ENCODE measurements around the gene RAP1A. TPM values are rescaled to one million over a fixed set of nuclear protein-coding genes. Genes with fewer than 3 reads are reported as not detected.

The RAP1A gene
- total RNA-seq, 1 experiment from 2014 or later = 24.7 TPM

DNA sequence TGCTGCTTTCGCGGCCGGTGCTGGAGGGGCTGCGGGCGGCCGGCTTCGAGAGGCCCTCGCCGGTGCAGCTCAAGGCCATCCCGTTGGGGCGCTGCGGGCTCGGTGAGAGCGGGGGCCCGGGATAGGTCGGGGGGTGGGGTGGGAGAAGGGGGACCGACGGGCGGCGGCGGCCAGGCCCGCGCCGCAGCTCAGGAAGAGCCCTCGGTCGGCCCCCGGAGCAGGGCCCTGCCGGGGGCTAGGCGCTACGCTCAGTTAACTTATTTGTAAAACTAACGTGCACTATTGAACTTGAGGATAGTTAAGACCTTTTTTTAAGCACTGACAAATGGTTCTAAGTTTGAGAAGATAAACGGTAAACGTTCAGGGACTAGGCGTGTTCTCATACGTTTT lies 136.5 kb downstream of the RAP1A start:
- DNase-seq (ENCODE audit: low read depth) = no peak

DNA sequence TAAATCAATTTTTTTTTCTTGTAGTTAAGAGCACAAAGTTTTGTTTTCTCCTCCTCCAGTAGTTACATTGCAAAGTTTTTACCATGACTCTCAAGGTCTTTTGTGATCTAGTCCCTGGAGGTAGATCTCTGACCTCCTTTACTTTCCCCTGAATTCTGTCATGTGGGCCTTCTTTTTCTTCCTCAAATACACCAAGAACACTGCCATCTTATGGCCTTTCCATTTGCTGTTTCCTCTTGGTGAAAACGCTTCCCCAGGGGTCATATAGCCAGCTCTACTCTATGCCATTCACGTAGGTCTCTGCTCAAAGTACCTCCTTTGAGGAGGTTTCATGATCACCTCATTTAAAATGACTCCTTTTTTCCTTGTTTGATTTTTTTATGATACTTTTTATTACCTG lies 138.8 kb downstream of the RAP1A start:
- DNase-seq (ENCODE audit: low read depth) = no peak

DNA sequence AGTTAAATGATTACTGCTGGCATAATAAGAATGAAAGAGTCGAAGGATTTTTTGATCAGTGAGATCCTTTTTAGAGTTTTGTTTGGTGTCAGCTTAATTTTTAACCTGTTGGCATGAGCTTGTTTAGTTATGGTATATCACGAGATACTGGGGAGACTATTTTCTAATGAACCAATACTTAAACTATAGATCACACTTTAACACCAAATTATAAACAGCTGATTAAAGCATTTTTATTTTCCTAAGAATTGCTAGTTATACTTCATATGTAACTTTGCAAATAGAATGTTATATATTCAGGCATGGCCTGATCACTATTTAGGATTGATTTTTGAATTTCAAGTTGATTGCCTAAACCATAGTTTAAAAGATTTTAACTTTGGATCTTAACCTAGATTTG lies 142.1 kb downstream of the RAP1A start:
- DNase-seq (ENCODE audit: low read depth) = no peak

DNA sequence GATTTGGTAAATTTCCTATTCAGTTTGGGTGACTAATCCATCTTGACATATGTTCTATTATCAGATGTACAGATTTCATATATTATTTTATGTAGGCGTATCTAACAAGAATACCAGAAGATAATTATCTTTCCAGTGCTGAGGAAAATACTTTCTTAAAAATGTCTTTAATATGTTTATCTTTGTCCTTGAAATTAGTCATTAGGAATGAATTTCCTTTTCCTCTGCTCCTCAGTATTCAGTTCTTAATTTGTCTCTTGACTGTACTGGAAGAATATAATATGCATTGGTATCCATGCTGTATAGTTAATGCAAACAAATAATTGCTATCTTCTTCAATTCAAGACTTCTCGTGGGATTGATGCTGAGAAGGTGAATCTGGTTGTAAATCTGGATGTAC lies 142.7 kb downstream of the RAP1A start:
- DNase-seq (ENCODE audit: low read depth) = no peak

Other genes with a start within 250 kb of the RAP1A start
- gene OVGP1, start 192.1 kb upstream of the RAP1A start, total RNA-seq (2014; rRNA removed) = 0.06 and 0.58 TPM in 2 replicates
- 75.0 and 76.7 TPM in 2 replicates for gene WDR77, start 170.5 kb upstream of the RAP1A start, total RNA-seq (2014; rRNA removed)
- gene ATP5PB, start 170.3 kb upstream of the RAP1A start, total RNA-seq (2014; rRNA removed) = 228 and 252 TPM in 2 replicates
- gene C1orf162, start 145.8 kb upstream of the RAP1A start, total RNA-seq (2014; rRNA removed) = 0.13 and 0.69 TPM in 2 replicates
- gene ADORA3, start 116.2 kb upstream of the RAP1A start, total RNA-seq (2014; rRNA removed) = not detected in 2 replicates
- not detected in 2 replicates for gene TMIGD3, start 116.2 kb upstream of the RAP1A start, total RNA-seq (2014; rRNA removed)
- 6.3 and 12.5 TPM in 2 replicates for gene INKA2, start 119.6 kb downstream of the RAP1A start, total RNA-seq (2014; rRNA removed)
- gene DDX20, start 136.1 kb downstream of the RAP1A start, total RNA-seq (2014; rRNA removed) = 23.6 and 31.0 TPM in 2 replicates